Psoas muscle (tissue), 8 donors: ENCODE measurements around the gene C2orf72. TPM values are rescaled to one million over a fixed set of nuclear protein-coding genes. Genes with fewer than 3 reads are reported as not detected.

Experiments used
- ATAC-seq, 4 donors: fragments of 200-7000 bp; cut with Tn5 transposase; one replicate each; pipeline ENCODE4 v1.9.1; 2020; ENCODE audit warnings: moderate library complexity in 3 of 4, mild to moderate bottlenecking in 2 of 4
- DNase-seq, 2 donors: peaks; one replicate each; pipeline ENCODE4 v3.0.0-alpha.2; 2020
- H3K27ac ChIP-seq: fragments of 200-600 bp; one replicate; pipeline ENCODE4 v1.8.0; 2022
- H3K27me3 ChIP-seq, 3 donors: fragments of 200-600 bp in 1 of 3; one replicate each; pipeline versions ENCODE4 v1.6.1 to v1.8.0; 2013 to 2022; ENCODE audit warnings: low read length in 2 of 3, mild to moderate bottlenecking in 2 of 3, moderate library complexity in 1 of 3; ENCODE audit not compliant: insufficient read depth in 3 of 3
- H3K36me3 ChIP-seq, 2 donors: fragments of 200-600 bp in 1 of 2; one replicate each; pipeline versions ENCODE4 v1.6.1 to v1.8.0; 2013 to 2022; ENCODE audit warnings: low read depth in 1 of 2, mild to moderate bottlenecking in 1 of 2, moderate library complexity in 1 of 2; ENCODE audit not compliant: insufficient read depth in 1 of 2
- H3K4me1 ChIP-seq: fragments of 200-600 bp; one replicate; pipeline ENCODE4 v1.8.0; 2022
- H3K4me3 ChIP-seq: fragments of 200-600 bp; one replicate; pipeline ENCODE4 v1.8.0; 2022; ENCODE audit warnings: mild to moderate bottlenecking
- H3K9me3 ChIP-seq: fragments of 200-600 bp; one replicate; pipeline ENCODE4 v1.8.0; 2022
- CTCF ChIP-seq: fragments of 200-600 bp; IDR thresholded peaks from one replicate; pipeline ENCODE4 v1.8.0; 2022; ENCODE audit warnings: antibody characterized with exemption
- WGBS, 3 donors: extraction: QIAGEN DNeasy Blood & Tissue Kit; methylation state at CpG; one replicate each; pipeline versions ENCODE4 v1.1.6 to v1.1.7; 2013; 5-methylcytosine and 5-hydroxymethylcytosine counted together
- intact Hi-C, 2 donors: fragments of 100-400 bp; cut with DNase I; formaldehyde crosslinking; loops; one replicate each; pipeline versions ENCODE4 v1.11.0 to v1.14.2; 2022
- polyA plus RNA-seq, 3 donors: library from polyadenylated mRNA; stranded (reverse); fragments of 200-250 nt; gene quantifications; one replicate each; pipeline ENCODE4 v1.2.3, GENCODE V29; 2013
- total RNA-seq, 4 donors: library from RNA; stranded (reverse); fragmentation: NEBNext Ultra II Directional in 2 of 4; extraction: Animal tissue kit (Norgen Biotek cat#: 25700) in 2 of 4; gene quantifications; one replicate each; pipeline versions ENCODE4 v1.2.1 to v1.2.4, GENCODE V29; 2021 to 2023
- donor health status: healthy with polysubstance abuse.
- donor health status: DM: no; HTN: no; CAD: no; lungs with moderate emphysema.
- donor health status: Bipolar disorder and iron deficiency.
- donor health status: healthy.
- donor health status: DM: yes; HTN: yes; CAD: no.
- donor health status: DM: no; HTN: no; CAD: no.
- donor health status: DM: no; HTN: no; CAD: no.
- donor health status: DM: yes; HTN: yes; CAD: no.

C2orf72 gene
- total and polyA plus RNA-seq, 7 donors: 0.03 to 0.12 (median 0.05) TPM; not detected in 4

- no peak overlapping the region for H3K4me3 ChIP-seq
Measured at GRCh38 chr2:231038483-231039293, 1.4 kb downstream of the C2orf72 start.

GRCh38 chr2:231039294-231039664 is 2.0 kb downstream of the C2orf72 start:
- ATAC-seq (no peak), DNase-seq (no peak)
- Histone ChIP-seq H3K9me3 (no peaks in the 10 kb centered on the region), H3K27ac (no peak overlapping the region), H3K4me1 (no peaks in the 10 kb centered on the region), H3K36me3 (no peaks in the 10 kb centered on the region), H3K4me3 (no peak overlapping the region), H3K27me3 (peaks cover 0 to 55% (median 22%) of the 10 kb centered on the region in 3 donors)
- TF ChIP-seq CTCF: no peak
- intact Hi-C loops: no loop called here
- WGBS, 3 donors: 70 to 83% (median 78%) methylated on average over 6 of the region's 6 CpGs

More at GRCh38 chr2:231038483-231039293, 1.4 kb downstream of the C2orf72 start:
- intact Hi-C loops: no loop called here
- H3K27me3 ChIP-seq: peaks cover 0 to 58% (median 22%) of the 10 kb centered on the region in 3 donors
- no peaks in the 10 kb centered on the region for H3K36me3 ChIP-seq
- H3K9me3 ChIP-seq: no peaks in the 10 kb centered on the region
- no peak for TF ChIP-seq CTCF
- no peak for ATAC-seq
- no peak for DNase-seq
- H3K27ac ChIP-seq: no peak overlapping the region
- 20 to 24% (median 22%) methylated on average over 19 to 21 of the region's 21 CpGs for WGBS, 3 donors
- no peaks in the 10 kb centered on the region for H3K4me1 ChIP-seq

- Histone ChIP-seq H3K27me3 (peaks cover 0 to 55% (median 22%) of the 10 kb centered on the region in 3 donors), H3K36me3 (no peaks in the 10 kb centered on the region), H3K27ac (no peak overlapping the region), H3K4me1 (no peaks in the 10 kb centered on the region), H3K9me3 (no peaks in the 10 kb centered on the region), H3K4me3 (no peak overlapping the region)
- ATAC-seq (no peak), DNase-seq (no peak)
- WGBS, 3 donors: 77 to 87% (median 80%) methylated on average over 8 of the region's 8 CpGs
- TF ChIP-seq CTCF: no peak
- intact Hi-C loops: no loop called here
Measured at GRCh38 chr2:231039821-231040364, 2.6 kb downstream of the C2orf72 start.

GRCh38 chr2:231041061-231041689 is 3.9 kb downstream of the C2orf72 start:
- 60 to 70% (median 64%) methylated on average over 8 of the region's 8 CpGs for WGBS, 3 donors
- Histone ChIP-seq H3K4me3 (no peak overlapping the region), H3K27me3 (peaks cover 0 to 45% (median 20%) of the 10 kb centered on the region in 3 donors), H3K4me1 (no peaks in the 10 kb centered on the region), H3K9me3 (no peaks in the 10 kb centered on the region), H3K36me3 (no peaks in the 10 kb centered on the region), H3K27ac (no peak overlapping the region)
- no peak for DNase-seq
- no peak for ATAC-seq
- intact Hi-C loops: no loop called here
- TF ChIP-seq CTCF: no peak
